ENCODE results near the gene UROC1.

DNA sequence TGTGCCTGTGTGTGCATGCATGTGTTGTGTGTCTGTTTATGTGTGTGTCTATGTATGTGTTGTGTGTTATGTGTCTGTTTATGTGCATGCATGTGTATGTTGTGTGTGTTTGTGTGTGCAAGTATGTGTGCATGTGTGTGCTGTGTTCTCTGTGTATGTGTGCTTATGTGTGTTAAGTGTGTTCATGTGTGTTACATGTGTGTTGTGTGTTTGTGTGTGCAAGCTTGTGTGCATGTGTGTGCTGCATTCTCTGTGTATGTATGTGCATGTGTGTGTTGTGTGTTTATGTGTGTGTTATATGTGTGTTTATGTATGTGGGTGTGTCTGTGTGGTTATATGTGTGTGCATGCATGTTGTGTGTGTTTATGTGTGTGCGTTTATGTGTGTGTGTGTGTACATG, 14.9 kb downstream of the UROC1 start:
- no peak for TF ChIP-seq SP1 (IDR thresholded peaks at IDR 0.05)
- no peak for TF ChIP-seq SUZ12 (IDR thresholded peaks at IDR 0.05)
- no peak for TF ChIP-seq NFRKB (IDR thresholded peaks at IDR 0.05)
- no peak for TF ChIP-seq L3MBTL2 (conservative IDR thresholded peaks at IDR 0.05)
- TF ChIP-seq FOXK2 (IDR thresholded peaks at IDR 0.05) = no peak
- TF ChIP-seq HDGF (IDR thresholded peaks at IDR 0.05; ENCODE audit: borderline replicate concordance) = no peak
- no peak for TF ChIP-seq FOXA1 (IDR thresholded peaks at IDR 0.05)
- TF ChIP-seq FOXM1 (IDR thresholded peaks at IDR 0.05; ENCODE audit: borderline replicate concordance) = no peak
- no peak for TF ChIP-seq ZNF384 (IDR thresholded peaks at IDR 0.05)
- TF ChIP-seq, protein P1, sequence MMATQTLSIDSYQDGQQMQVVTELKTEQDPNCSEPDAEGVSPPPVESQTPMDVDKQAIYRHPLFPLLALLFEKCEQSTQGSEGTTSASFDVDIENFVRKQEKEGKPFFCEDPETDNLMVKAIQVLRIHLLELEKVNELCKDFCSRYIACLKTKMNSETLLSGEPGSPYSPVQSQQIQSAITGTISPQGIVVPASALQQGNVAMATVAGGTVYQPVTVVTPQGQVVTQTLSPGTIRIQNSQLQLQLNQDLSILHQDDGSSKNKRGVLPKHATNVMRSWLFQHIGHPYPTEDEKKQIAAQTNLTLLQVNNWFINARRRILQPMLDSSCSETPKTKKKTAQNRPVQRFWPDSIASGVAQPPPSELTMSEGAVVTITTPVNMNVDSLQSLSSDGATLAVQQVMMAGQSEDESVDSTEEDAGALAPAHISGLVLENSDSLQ (IDR thresholded peaks at IDR 0.05) = no peak
- TF ChIP-seq BHLHE40 (IDR thresholded peaks at IDR 0.05; ENCODE audit: borderline replicate concordance) = no peak
- no peak for TF ChIP-seq ARNT (IDR thresholded peaks at IDR 0.05)
